B cell (primary cell): ENCODE measurements around the gene FKBP1A. TPM values are rescaled to one million over a fixed set of nuclear protein-coding genes. Genes with fewer than 3 reads are reported as not detected.

Experiments
- ATAC-seq: fragments of 200-7000 bp; cut with Tn5 transposase; one replicate; pipeline ENCODE4 v1.10.0; 2021; ENCODE audit warnings: low read depth, mild to moderate bottlenecking, moderate number of reproducible peaks, moderate library complexity
- CTCF ChIA-PET: fragments of 350-600 bp; sonication (Branson Sonifier 250); formaldehyde crosslinking; loops from one replicate; lab custom pipeline; 2021; ENCODE audit warnings: antibody characterized with exemption, inconsistent platforms; lab: Charles Lee
- POLR2A ChIA-PET: fragments of 350-600 bp; sonication (Branson Sonifier 250); formaldehyde crosslinking; loops from one replicate; lab custom pipeline; 2021; ENCODE audit warnings: antibody characterized with exemption; lab: Charles Lee
- DNase-seq: peaks from one replicate; pipeline ENCODE4 v3.0.0; 2013
- H2AFZ ChIP-seq: 2 replicates; pipeline ENCODE4 v1.6.1; 2012; ENCODE audit warnings: mild to moderate bottlenecking, low read depth, low read length; ENCODE audit not compliant: insufficient read depth, poor library complexity, severe bottlenecking
- H3K27ac ChIP-seq, 2 donors: 1 replicate in 1 of 2; 2 replicates in 1 of 2; pipeline ENCODE4 v1.5.1; 2012 to 2013; ENCODE audit warnings: low read length in 2 of 2, mild to moderate bottlenecking in 2 of 2, moderate library complexity in 1 of 2
- H3K27me3 ChIP-seq, 4 experiments: fragments of 200-600 bp in 1 of 4; sonication (generic) in 1 of 4; replicated peaks in 1 of 4; 1 replicate in 2 of 4; 2 replicates in 2 of 4; pipeline versions ENCODE4 v1.6.1 to v1.7.0; 2013 to 2016; ENCODE audit warnings: low read length in 3 of 4, mild to moderate bottlenecking in 2 of 4, mixed read lengths in 1 of 4, moderate library complexity in 1 of 4; ENCODE audit not compliant: insufficient read depth in 4 of 4, control insufficient read depth in 3 of 4; ENCODE audit errors: control extremely low read depth in 1 of 4
- H3K36me3 ChIP-seq, 2 experiments: replicated peaks in 1 of 2; 1 replicate in 1 of 2; 2 replicates in 1 of 2; pipeline versions ENCODE4 v1.6.1 to v1.7.1; 2013; ENCODE audit warnings: low read length in 1 of 2; ENCODE audit not compliant: insufficient read depth in 2 of 2, control insufficient read depth in 1 of 2; ENCODE audit errors: control extremely low read depth in 1 of 2, extremely low read depth in 1 of 2
- H3K4me1 ChIP-seq, 2 donors: fragments of 200-600 bp in 1 of 2; sonication (generic) in 1 of 2; 1 replicate in 1 of 2; 2 replicates in 1 of 2; pipeline versions ENCODE4 v1.5.1 to v1.6.1; 2013 to 2017; ENCODE audit warnings: low read length in 2 of 2; ENCODE audit not compliant: control insufficient read depth in 2 of 2, insufficient read depth in 2 of 2
- H3K4me2 ChIP-seq: replicated peaks from 2 replicates; pipeline ENCODE3; 2012; ENCODE audit warnings: mild to moderate bottlenecking, low read depth, low read length; ENCODE audit not compliant: poor library complexity, severe bottlenecking
- H3K4me3 ChIP-seq, 5 experiments: fragments of 200-600 bp in 1 of 5; sonication (generic) in 1 of 5; 1 replicate in 3 of 5; 2 replicates in 2 of 5; pipeline versions ENCODE4 v1.5.1 to v1.7.0; 2011 to 2016; ENCODE audit warnings: low read length in 4 of 5, mild to moderate bottlenecking in 4 of 5, low read depth in 2 of 5, control low read depth in 1 of 5, moderate library complexity in 1 of 5; ENCODE audit not compliant: insufficient read depth in 1 of 5; ENCODE audit errors: control extremely low read depth in 1 of 5, extremely low read depth in 1 of 5
- H3K79me2 ChIP-seq: fragments of 200-600 bp; sonication (generic); one replicate; pipeline ENCODE4 v1.6.0; 2016; ENCODE audit warnings: low read length; ENCODE audit not compliant: control insufficient read depth, insufficient read depth
- H3K9ac ChIP-seq: fragments of 200-600 bp; sonication (generic); 2 replicates; pipeline ENCODE4 v1.6.1; 2017; ENCODE audit warnings: mild to moderate bottlenecking, low read length, moderate library complexity
- H3K9me3 ChIP-seq, 3 donors: one replicate each; pipeline versions ENCODE4 v1.6.1 to v1.7.1; 2013; ENCODE audit warnings: low read length in 2 of 3; ENCODE audit not compliant: control insufficient read depth in 2 of 3, insufficient read depth in 1 of 3; ENCODE audit errors: control extremely low read depth in 1 of 3
- H4K20me1 ChIP-seq: 2 replicates; pipeline ENCODE4 v1.6.0; 2012; ENCODE audit warnings: mild to moderate bottlenecking, low read length; ENCODE audit not compliant: insufficient read depth, control insufficient read depth, poor library complexity, severe bottlenecking
- H3K27ac Mint-ChIP-seq: one replicate; pipeline ENCODE4 v1.8.0; 2021; ENCODE audit warnings: mixed read lengths
- H3K27me3 Mint-ChIP-seq: one replicate; pipeline ENCODE4 v1.8.0; 2021; ENCODE audit warnings: mixed read lengths
- H3K4me1 Mint-ChIP-seq: one replicate; pipeline ENCODE4 v1.8.0; 2021; ENCODE audit warnings: mixed read lengths
- H3K4me3 Mint-ChIP-seq: one replicate; pipeline ENCODE4 v1.8.0; 2021; ENCODE audit warnings: mixed read lengths
- H3K9me3 Mint-ChIP-seq: one replicate; pipeline ENCODE4 v1.8.0; 2022; ENCODE audit warnings: mixed read lengths; ENCODE audit not compliant: insufficient read depth
- EZH2 ChIP-seq: IDR thresholded peaks from 2 replicates; pipeline ENCODE4 v1.6.1; 2012; ENCODE audit warnings: borderline replicate concordance, low read depth, mild to moderate bottlenecking, moderate library complexity, low read length; ENCODE audit not compliant: insufficient read depth, poor library complexity, severe bottlenecking
- WGBS: methylation state at CpG from one replicate; pipeline ENCODE4 v1.1.5; 2013; ENCODE audit warnings: missing lambda C conversion rate; ENCODE audit not compliant: insufficient coverage; 5-methylcytosine and 5-hydroxymethylcytosine counted together
- intact Hi-C: fragments of 100-400 bp; cut with micrococcal nuclease; formaldehyde crosslinking; loops from one replicate; pipeline ENCODE4 v1.10.0; 2022
- polyA plus RNA-seq: library from polyadenylated mRNA; depleted of rRNA; stranded (reverse); fragments of >200 nt; gene quantifications from 2 replicates; pipeline ENCODE4 v1.2.3, GENCODE V29; 2012
- total RNA-seq, 2 donors: library from RNA; stranded (reverse); fragments of 120-200 nt in 1 of 2; gene quantifications; 1 replicate in 1 of 2; 2 replicates in 1 of 2; pipeline versions ENCODE4 v1.2.3 to v1.2.4, GENCODE V29; 2013 to 2022
- TF ChIP-seq, protein P1 (sequence below): fragments of 200-600 bp; IDR thresholded peaks from one replicate; pipeline ENCODE4 v1.8.0; 2022; ENCODE audit warnings: antibody characterized with exemption, mild to moderate bottlenecking

Gene FKBP1A
- total and polyA plus RNA-seq, 2 donors (not counting 1 experiment from before 2014, with no cell fraction given), result 86.3 to 86.7 TPM

DNA sequence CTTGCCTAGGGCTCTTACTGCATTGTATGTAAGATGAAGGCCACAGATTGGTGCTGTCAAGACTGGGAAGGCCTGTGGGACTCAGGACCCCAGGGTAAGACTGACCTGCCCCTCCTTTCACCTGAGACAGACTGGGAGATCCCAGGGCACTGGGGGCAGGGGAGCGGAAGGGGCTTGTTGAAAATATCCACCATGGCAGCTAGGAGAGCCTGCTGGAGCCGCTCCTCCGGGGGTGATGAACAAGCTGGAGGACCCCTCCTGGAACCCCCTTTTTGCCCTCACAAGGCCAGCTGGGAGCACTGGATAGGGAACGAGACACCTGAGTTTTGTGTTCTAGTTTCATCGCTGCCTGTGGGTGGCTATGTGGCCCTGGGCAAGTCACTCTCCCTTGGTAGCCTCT is 54.8 kb downstream of the FKBP1A start:
- H3K27me3 Mint-ChIP-seq, result no peaks in the 10 kb centered on the region
- CTCF ChIA-PET, result no interaction called here
- Histone ChIP-seq H4K20me1 (peaks cover 4% of the 10 kb centered on the region), H2AFZ (no peak overlapping the region), H3K4me3 (no peak overlapping the region), H3K9me3 (no peaks in the 10 kb centered on the region), H3K9ac (no peak overlapping the region), H3K36me3 (peaks cover 0 to 2% of the 10 kb centered on the region in 2 experiments), H3K79me2 (peaks cover 31% of the 10 kb centered on the region), H3K4me2 (no peak overlapping the region), H3K27ac (no peak overlapping the region), H3K4me1 (peaks cover 5 to 13% of the 10 kb centered on the region in 2 donors), H3K27me3 (no peaks in the 10 kb centered on the region)
- TF ChIP-seq EZH2, result no peak
- TF ChIP-seq, protein P1, sequence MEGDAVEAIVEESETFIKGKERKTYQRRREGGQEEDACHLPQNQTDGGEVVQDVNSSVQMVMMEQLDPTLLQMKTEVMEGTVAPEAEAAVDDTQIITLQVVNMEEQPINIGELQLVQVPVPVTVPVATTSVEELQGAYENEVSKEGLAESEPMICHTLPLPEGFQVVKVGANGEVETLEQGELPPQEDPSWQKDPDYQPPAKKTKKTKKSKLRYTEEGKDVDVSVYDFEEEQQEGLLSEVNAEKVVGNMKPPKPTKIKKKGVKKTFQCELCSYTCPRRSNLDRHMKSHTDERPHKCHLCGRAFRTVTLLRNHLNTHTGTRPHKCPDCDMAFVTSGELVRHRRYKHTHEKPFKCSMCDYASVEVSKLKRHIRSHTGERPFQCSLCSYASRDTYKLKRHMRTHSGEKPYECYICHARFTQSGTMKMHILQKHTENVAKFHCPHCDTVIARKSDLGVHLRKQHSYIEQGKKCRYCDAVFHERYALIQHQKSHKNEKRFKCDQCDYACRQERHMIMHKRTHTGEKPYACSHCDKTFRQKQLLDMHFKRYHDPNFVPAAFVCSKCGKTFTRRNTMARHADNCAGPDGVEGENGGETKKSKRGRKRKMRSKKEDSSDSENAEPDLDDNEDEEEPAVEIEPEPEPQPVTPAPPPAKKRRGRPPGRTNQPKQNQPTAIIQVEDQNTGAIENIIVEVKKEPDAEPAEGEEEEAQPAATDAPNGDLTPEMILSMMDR, result no peak
- H3K4me3 Mint-ChIP-seq, result no peak overlapping the region
- DNase-seq (no peak), ATAC-seq (no peak)
- 98% methylated on average over 5 of the region's 5 CpGs for WGBS
- POLR2A ChIA-PET, result no interaction called here
- H3K27ac Mint-ChIP-seq, result no peak overlapping the region
- peaks cover 24% of the 10 kb centered on the region for H3K4me1 Mint-ChIP-seq
- intact Hi-C loops, result no loop called here
- H3K9me3 Mint-ChIP-seq, result no peaks in the 10 kb centered on the region

GRCh38 chr20:1337441-1337840 is 55.4 kb downstream of the FKBP1A start:
- H3K9me3 ChIP-seq, result no peaks in the 10 kb centered on the region
- POLR2A ChIA-PET, result no interaction called here
- H3K27ac Mint-ChIP-seq, result no peak overlapping the region
- no peak overlapping the region for H3K4me3 ChIP-seq
- peaks cover 4% of the 10 kb centered on the region for H4K20me1 ChIP-seq
- no peaks in the 10 kb centered on the region for H3K27me3 ChIP-seq
- H2AFZ ChIP-seq, result no peak overlapping the region
- no peak for ATAC-seq
- CTCF ChIA-PET, result no interaction called here
- H3K4me1 Mint-ChIP-seq, result peaks cover 24% of the 10 kb centered on the region
- H3K4me3 Mint-ChIP-seq, result no peak overlapping the region
- intact Hi-C loops, result no loop called here
- no peak for TF ChIP-seq EZH2
- TF ChIP-seq, protein P1, result no peak
- H3K27me3 Mint-ChIP-seq, result no peaks in the 10 kb centered on the region
- peaks cover 5 to 13% of the 10 kb centered on the region in 2 donors for H3K4me1 ChIP-seq
- 100% methylated on average over 1 of the region's 5 CpGs for WGBS
- peaks cover 0 to 8% of the 10 kb centered on the region in 2 experiments for H3K36me3 ChIP-seq
- no peak overlapping the region for H3K27ac ChIP-seq
- no peak for DNase-seq
- H3K79me2 ChIP-seq, result peaks cover 36% of the 10 kb centered on the region
- no peak overlapping the region for H3K9ac ChIP-seq
- H3K4me2 ChIP-seq, result no peak overlapping the region
- no peaks in the 10 kb centered on the region for H3K9me3 Mint-ChIP-seq
